ENCODE data around the gene IGFBPL1. TPM values are rescaled to one million over a fixed set of nuclear protein-coding genes. Genes with fewer than 3 reads are reported as not detected.

IGFBPL1 gene
- total RNA-seq, 1 donor: 0.36 TPM

- H3K27ac ChIP-seq (ENCODE audit: low read depth, low read length): no peak overlapping the region
- peaks cover 5% of the 10 kb centered on the region for H3K4me1 ChIP-seq (ENCODE audit: insufficient read depth, low read length)
- no peak overlapping the region for H2AFZ ChIP-seq (ENCODE audit: low read length)
- H4K20me1 ChIP-seq (ENCODE audit: insufficient read depth, low read length): no peaks in the 10 kb centered on the region
- no peak overlapping the region for H3K4me3 ChIP-seq (ENCODE audit: insufficient read depth, low read length)
- H3K4me2 ChIP-seq (ENCODE audit: insufficient read depth, low read length): no peak overlapping the region
- TF ChIP-seq, protein P1, sequence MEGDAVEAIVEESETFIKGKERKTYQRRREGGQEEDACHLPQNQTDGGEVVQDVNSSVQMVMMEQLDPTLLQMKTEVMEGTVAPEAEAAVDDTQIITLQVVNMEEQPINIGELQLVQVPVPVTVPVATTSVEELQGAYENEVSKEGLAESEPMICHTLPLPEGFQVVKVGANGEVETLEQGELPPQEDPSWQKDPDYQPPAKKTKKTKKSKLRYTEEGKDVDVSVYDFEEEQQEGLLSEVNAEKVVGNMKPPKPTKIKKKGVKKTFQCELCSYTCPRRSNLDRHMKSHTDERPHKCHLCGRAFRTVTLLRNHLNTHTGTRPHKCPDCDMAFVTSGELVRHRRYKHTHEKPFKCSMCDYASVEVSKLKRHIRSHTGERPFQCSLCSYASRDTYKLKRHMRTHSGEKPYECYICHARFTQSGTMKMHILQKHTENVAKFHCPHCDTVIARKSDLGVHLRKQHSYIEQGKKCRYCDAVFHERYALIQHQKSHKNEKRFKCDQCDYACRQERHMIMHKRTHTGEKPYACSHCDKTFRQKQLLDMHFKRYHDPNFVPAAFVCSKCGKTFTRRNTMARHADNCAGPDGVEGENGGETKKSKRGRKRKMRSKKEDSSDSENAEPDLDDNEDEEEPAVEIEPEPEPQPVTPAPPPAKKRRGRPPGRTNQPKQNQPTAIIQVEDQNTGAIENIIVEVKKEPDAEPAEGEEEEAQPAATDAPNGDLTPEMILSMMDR (IDR thresholded peaks at IDR 0.05; ENCODE audit: extremely low read depth, low read depth, low read length): no peak
- no peaks in the 10 kb centered on the region for H3K79me2 ChIP-seq (ENCODE audit: insufficient read depth, low read length)
- no peaks in the 10 kb centered on the region for H3K9me3 ChIP-seq (ENCODE audit: low read depth, low read length)
- H3K27me3 ChIP-seq (ENCODE audit: insufficient read depth, low read length): peaks cover 35% of the 10 kb centered on the region
- DNase-seq (ENCODE audit: insufficient read length, low spot score, missing footprints): no peak
- H3K36me3 ChIP-seq (ENCODE audit: insufficient read depth, low read length): no peaks in the 10 kb centered on the region
These were observed 56.4 kb downstream of the IGFBPL1 start for GRCh38 chr9:38367898-38368297.

GRCh38 chr9:38363589-38363925, 60.7 kb downstream of the IGFBPL1 start:
- peaks cover 7% of the 10 kb centered on the region for H3K27me3 ChIP-seq (ENCODE audit: insufficient read depth, low read length)
- H3K27ac ChIP-seq (ENCODE audit: low read depth, low read length): no peak overlapping the region
- no peaks in the 10 kb centered on the region for H3K9me3 ChIP-seq (ENCODE audit: low read depth, low read length)
- TF ChIP-seq, protein P1 (IDR thresholded peaks at IDR 0.05; ENCODE audit: extremely low read depth, low read depth, low read length): no peak
- H3K36me3 ChIP-seq (ENCODE audit: insufficient read depth, low read length): no peaks in the 10 kb centered on the region
- no peak for DNase-seq (ENCODE audit: insufficient read length, low spot score, missing footprints)
- H3K4me2 ChIP-seq (ENCODE audit: insufficient read depth, low read length): peak overlapping the region; percentile 64
- peak overlapping the region; percentile 46 for H3K4me3 ChIP-seq (ENCODE audit: insufficient read depth, low read length)
- peaks cover 14% of the 10 kb centered on the region for H3K4me1 ChIP-seq (ENCODE audit: insufficient read depth, low read length)
- H3K79me2 ChIP-seq (ENCODE audit: insufficient read depth, low read length): no peaks in the 10 kb centered on the region
- no peaks in the 10 kb centered on the region for H4K20me1 ChIP-seq (ENCODE audit: insufficient read depth, low read length)
- peak overlapping the region; percentile 68 for H2AFZ ChIP-seq (ENCODE audit: low read length)

DNA sequence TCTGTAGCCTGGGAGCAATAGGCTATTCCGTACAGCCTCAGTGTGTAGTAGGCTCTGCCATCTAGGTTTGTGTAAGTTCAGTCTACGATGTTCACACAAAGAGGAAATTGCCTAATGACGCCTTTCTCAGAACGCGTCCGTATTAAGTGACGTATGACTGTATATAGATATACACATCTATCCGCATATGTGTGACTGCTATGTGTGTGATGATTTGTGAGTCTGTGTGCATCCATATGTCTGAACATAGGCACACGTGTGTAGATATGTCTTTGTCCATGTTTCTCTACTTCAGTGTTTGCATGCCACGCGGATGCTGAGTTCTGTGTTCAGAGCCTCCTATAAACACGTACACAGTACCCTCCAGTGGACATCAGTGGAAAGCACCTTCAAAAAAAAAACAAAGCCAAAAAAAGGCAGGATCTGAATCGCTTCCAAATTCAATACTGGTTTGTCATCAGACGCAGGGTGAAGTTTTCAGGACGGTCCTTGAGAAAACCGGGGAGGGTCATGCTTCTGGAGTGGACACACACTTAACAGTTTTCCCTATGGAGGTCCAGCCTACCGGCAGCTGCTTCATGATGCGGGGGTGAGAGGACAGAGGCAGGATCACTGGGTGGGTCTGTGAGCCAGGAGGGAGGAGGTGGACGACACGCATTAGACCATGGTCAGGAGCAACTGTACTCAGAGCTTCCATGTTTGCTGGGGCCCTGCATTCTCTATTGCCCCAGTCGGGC, 61.2 kb downstream of the IGFBPL1 start:
- DNase-seq (ENCODE audit: insufficient read length, low spot score, missing footprints): peak; percentile 87
- Histone ChIP-seq H3K27ac (ENCODE audit: low read depth, low read length) (no peak overlapping the region), H3K79me2 (ENCODE audit: insufficient read depth, low read length) (no peaks in the 10 kb centered on the region), H2AFZ (ENCODE audit: low read length) (peak overlapping the region; percentile 68), H3K9me3 (ENCODE audit: low read depth, low read length) (no peaks in the 10 kb centered on the region), H4K20me1 (ENCODE audit: insufficient read depth, low read length) (no peaks in the 10 kb centered on the region), H3K4me1 (ENCODE audit: insufficient read depth, low read length) (peaks cover 14% of the 10 kb centered on the region), H3K27me3 (ENCODE audit: insufficient read depth, low read length) (peaks cover 7% of the 10 kb centered on the region), H3K4me2 (ENCODE audit: insufficient read depth, low read length) (peak overlapping the region; percentile 64), H3K4me3 (ENCODE audit: insufficient read depth, low read length) (peak overlapping the region; percentile 46), H3K36me3 (ENCODE audit: insufficient read depth, low read length) (no peaks in the 10 kb centered on the region)
- TF ChIP-seq, protein P1 (IDR thresholded peaks at IDR 0.05; ENCODE audit: extremely low read depth, low read depth, low read length): peak; percentile 83

- Histone ChIP-seq H3K9me3 (ENCODE audit: low read depth, low read length) (no peaks in the 10 kb centered on the region), H3K4me2 (ENCODE audit: insufficient read depth, low read length) (no peak overlapping the region), H3K36me3 (ENCODE audit: insufficient read depth, low read length) (no peaks in the 10 kb centered on the region), H4K20me1 (ENCODE audit: insufficient read depth, low read length) (no peaks in the 10 kb centered on the region), H3K27me3 (ENCODE audit: insufficient read depth, low read length) (peaks cover 7% of the 10 kb centered on the region), H3K79me2 (ENCODE audit: insufficient read depth, low read length) (no peaks in the 10 kb centered on the region), H3K27ac (ENCODE audit: low read depth, low read length) (no peak overlapping the region), H3K4me1 (ENCODE audit: insufficient read depth, low read length) (peaks cover 14% of the 10 kb centered on the region), H3K4me3 (ENCODE audit: insufficient read depth, low read length) (no peak overlapping the region), H2AFZ (ENCODE audit: low read length) (no peak overlapping the region)
- DNase-seq (ENCODE audit: insufficient read length, low spot score, missing footprints): no peak
- TF ChIP-seq, protein P1 (IDR thresholded peaks at IDR 0.05; ENCODE audit: extremely low read depth, low read depth, low read length): no peak
These were observed 62.8 kb downstream of the IGFBPL1 start for GRCh38 chr9:38361473-38361850.

Data from osteoblast (primary cell).